HL-60/S4 (cell line): Measurements from ENCODE around the gene KHK.
"Not testable (repeated sequence)": the region's sequence is repeated elsewhere in the genome, so short reads cannot be mapped to it uniquely, and the experiment has no call there.

Source experiments
- in situ Hi-C: fragments of 300-500 bp; cut with MboI; formaldehyde crosslinking; loops from 2 replicates; pipeline ENCODE4 v1.14.3; 2022; ENCODE audit warnings: low sequenced_read_pairs

The KHK gene

DNA sequence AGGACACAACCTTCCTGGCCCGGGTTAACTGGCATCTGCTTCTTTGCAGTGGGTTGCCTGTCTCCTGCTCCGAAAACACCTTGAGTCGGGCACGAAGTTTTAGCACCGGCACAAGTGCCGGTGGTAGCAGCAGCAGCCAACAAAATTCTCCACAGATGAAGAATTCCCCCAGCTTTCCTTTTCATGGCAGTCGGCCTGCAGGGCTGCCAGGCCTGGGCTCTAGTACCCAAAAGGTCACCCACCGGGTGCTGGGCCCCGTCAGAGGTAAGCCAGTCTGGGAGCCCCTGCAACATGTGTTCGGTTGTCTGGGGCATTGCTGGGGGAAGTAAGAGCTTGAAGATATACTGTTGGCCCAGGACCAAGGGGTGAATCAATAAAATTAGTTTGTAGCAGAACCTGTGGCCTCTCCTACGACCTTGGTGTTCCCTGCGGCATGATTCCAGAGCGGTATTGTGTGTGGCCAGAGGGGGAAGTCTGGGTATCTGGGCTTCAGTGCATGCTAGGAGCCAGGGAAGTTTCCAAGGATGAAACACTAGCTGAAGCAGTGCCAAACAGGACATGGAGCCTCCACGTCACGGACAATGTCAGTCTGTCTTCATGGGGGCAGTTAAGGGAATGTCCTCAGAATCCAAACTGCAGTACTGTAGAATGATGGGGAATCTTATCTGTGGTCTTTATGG, 27.3 kb upstream of the KHK start:
- in situ Hi-C loops, result no loop called here

DNA sequence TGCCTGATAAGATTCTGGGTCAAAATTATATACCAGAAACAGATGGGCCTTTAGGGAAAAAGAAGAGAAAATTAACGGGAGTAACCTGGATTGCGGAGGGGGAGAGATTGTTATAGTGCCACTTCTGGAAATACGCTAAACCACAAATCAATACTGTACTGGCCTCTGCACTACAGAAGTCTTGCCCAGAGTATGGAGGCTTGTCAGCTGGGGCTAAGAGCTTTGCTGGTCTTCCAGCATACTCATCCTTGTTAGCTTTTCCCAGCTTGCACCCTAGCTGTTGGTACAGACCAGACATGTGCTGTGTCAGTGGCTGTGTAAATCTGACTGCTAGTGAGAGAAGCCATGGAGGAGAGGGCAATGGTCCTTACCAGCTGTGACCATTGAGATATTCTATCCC, 26.2 kb upstream of the KHK start:
- in situ Hi-C loops, result no loop called here

DNA sequence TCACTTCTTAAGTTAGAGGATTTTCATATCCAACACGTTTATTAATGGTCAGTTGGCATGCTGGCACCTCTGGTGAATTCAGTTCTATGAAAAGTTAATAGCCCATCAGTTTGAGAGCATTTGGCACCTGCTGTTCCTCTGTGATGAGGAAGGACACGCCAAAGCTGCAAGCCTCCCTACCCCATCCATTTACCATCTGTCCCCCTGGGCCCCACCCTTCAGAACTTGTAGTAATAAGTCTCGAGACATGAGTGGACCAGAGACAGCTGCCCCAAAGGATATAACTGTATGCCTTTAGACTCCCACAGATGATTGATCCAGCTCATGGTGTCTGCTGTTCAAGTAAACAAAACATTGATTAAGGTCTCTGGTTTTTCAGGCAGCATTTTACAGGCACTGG, 21.4 kb upstream of the KHK start:
- in situ Hi-C loops, result no loop called here

GRCh38 chr2:27067385-27067784, 19.2 kb upstream of the KHK start:
- in situ Hi-C loops, result no loop called here

- in situ Hi-C loops, result no loop called here
These were observed 17.1 kb upstream of the KHK start for GRCh38 chr2:27069436-27069835.

- in situ Hi-C loops, result no loop called here
These were observed 16.5 kb upstream of the KHK start for GRCh38 chr2:27069961-27070618.

- in situ Hi-C loops, result no loop called here
These were observed 15.8 kb upstream of the KHK start for GRCh38 chr2:27070653-27071276.

DNA sequence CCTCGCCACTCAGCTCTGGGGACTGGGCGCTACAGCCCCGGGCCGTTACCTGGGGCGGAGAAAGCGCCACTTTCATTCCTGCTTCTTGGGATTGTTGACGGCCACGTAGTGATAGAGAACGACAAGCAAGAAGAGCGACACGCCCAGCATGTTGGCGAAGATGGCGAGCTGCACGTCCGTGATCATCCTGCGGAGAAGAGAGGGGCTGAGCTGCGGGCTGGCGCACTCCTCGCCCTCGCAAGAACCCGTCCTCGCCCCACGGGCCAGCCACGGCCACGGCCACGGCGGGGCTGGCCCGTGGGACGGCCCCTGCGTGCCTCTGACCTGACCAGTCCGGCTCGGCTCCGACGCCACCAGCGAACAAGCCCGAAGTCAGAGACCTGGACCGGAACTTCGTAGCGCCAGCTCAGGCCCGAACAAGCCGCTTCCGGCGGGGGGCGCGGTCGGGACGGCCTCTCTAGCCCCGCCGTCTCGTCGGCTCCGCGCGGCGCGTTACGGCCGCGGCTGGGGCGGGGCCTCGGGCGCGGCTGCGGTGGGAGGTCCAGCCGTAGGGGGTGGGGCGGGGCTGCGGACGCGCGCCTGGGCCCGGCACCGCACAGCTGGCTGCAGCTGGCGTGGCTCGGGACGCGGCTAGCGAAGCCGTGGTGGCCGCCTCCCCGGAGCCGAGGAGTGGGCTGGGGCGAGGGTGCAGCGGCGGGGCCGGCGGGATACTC, 15.1 kb upstream of the KHK start, which contains the start of gene OST4:
OST4 (minus strand) TSS at position 378 of the 713 bp plus-strand sequence.
- in situ Hi-C loops, result no loop called here

GRCh38 chr2:27071990-27072830, 14.4 kb upstream of the KHK start:
- in situ Hi-C loops, result no loop called here

GRCh38 chr2:27072920-27073319, 13.7 kb upstream of the KHK start:
- in situ Hi-C loops, result no loop called here

GRCh38 chr2:27073782-27074181, 12.8 kb upstream of the KHK start:
- in situ Hi-C loops, result no loop called here

- in situ Hi-C loops, result no loop called here
These were observed 11.6 kb upstream of the KHK start for GRCh38 chr2:27074738-27075565.

GRCh38 chr2:27075566-27075871, 11.1 kb upstream of the KHK start:
- in situ Hi-C loops, result not testable (repeated sequence)

DNA sequence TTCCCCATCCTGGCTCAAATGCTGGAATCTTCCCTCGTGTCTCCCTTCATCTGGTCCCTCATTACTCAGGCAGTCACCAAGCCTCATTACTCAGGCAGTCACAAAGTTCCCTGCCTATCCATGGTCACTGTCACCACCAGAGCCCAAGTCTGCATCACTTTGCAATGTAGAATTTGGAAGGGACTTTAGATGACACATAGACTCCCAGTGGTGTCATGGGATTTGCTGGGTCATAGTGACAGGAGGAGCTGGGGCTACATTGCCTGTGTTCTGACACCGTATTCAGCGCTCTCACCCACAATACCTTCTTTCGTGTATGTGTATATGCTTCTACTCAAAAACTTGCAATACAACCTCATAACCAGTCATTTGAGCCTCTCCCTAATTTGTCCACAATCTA, 10.2 kb upstream of the KHK start:
- in situ Hi-C loops, result no loop called here

DNA sequence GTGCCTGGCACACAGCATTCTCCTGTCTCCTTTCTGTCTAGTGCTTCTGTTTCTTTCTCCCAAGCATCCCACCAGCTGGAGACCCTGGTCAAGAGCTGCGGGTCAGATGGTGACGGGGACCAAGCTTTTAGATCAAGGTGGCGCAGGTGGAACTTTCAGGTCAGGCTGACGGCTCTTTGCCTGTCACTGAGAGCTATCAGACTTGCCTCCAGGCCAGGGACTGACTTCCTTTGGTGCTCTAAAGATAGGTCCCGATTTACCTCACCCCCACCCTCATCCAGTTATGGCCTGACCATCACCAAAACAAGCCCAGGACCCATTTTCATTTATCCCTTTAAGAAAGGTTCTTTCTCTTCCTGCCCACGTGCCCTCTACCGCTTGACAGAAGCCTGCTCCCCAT, 9.3 kb upstream of the KHK start:
- in situ Hi-C loops, result no loop called here

DNA sequence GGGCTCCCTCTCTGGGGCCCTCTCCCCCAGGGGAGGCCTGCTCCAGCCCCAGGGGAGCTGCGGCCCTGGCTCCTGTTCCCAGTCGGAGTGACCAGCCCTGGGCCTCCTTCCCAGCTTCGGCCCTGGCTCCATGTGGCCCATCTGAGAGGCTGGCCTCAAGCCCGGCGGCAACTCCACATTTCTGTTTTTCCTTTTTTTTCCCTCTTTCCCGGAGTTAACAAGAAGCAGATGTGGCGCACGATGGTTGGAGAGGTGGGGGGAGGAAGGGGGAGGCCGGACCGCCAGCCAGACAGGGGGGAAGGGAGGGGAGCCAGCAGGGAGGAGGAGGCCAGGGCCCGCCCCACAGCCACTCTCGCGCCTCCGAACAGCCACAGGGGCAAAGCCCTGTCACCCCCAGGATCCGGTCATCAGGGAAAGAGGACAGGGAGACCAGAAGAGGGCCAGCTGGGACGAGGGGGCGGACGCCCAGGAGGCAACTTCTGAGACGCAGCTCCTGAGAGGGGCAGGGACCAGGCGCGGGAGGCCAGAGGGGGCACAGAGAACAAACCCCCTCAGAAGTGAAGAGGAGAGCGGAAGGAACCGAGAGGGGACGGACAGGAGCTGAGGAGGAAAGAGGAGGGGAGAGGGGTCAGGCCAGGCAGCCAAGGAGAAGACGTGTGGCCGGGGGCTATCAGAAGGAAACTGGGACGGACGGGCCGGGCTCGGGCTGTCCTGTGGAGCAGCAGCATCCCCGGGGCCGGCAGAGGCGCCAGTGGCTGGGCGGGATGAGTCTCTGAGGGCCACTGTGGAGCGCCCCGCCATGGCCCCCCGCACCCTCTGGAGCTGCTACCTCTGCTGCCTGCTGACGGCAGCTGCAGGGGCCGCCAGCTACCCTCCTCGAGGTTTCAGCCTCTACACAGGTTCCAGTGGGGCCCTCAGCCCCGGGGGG, 8.0 kb upstream of the KHK start, which contains the start of gene EMILIN1:
EMILIN1 (plus strand) TSS at position 349 of the 928 bp plus-strand sequence; CDS start at position 800, 451 bp downstream.
- in situ Hi-C loops, result no loop called here

DNA sequence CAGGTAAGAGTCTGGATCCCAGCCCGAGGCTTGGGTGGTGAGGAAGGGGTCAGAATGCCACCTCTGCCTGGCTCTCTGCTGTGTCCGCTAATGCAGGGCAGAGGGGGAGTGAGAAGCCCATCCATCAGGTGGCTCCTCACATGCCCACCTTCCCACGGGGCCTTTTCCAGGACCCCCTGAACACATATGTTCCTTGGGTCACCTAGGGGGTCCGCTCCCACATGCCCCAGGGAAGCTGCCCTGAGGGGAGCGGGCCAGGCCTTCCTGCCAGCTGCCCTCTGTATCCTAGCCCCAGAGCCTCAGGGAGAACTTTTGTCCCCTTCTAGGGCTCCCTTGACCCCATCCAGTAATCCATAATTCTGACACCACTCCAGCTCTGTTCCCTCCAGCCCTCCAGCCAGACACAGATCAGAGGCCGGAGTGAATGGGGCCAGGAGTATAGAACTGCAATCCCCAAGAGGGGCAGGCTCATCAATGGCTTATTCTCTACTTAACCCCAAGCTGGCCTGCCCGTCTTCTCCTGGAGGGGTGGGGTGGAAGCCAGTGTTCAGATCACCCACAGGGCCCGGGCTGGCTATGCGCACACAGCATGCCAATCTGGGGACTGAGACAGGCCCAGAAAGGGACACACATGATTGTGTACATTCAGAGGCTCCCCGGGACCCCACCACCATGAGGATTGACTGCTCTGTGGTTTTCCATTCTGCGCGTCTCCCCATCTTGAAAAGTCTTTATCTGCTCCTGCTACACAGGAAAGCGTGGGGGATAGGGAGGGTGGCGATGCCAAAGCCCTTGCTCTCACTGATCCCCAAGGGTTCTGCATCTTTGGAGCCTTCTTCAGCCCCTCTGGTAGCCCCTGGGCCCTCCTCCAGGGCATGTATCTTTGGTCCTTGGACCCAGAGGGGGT, 7.1 kb upstream of the KHK start:
- in situ Hi-C loops, result loop anchor here (10.0 kb wide), 1 partner anchor 115 kb away; no protein-coding TSS in a partner anchor

DNA sequence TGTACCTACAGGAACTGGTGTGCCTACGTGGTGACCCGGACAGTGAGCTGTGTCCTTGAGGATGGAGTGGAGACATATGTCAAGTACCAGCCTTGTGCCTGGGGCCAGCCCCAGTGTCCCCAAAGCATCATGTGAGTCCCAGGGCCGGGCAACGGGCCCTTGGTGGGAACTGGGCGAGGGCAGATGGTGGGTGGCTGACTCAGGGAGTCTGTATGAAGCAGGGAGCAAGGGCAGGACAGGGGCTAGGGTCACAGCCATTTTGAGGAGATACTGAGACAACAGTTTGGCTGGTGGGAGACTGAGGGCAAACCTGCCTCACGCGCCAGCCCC, 6.5 kb upstream of the KHK start:
- in situ Hi-C loops, result loop anchor here (10.0 kb wide), 1 partner anchor 115 kb away; no protein-coding TSS in a partner anchor
